Umbilical cord (tissue), 2 donors: Measurements from ENCODE around the gene MAL. TPM values are rescaled to one million over a fixed set of nuclear protein-coding genes. Genes with fewer than 3 reads are reported as not detected.

Experiments
- DNase-seq: peaks from one replicate; pipeline ENCODE4 v3.0.0-alpha.2; 2015; ENCODE audit warnings: low spot score
- total RNA-seq: library from RNA; depleted of rRNA; stranded (reverse); fragments of >200 nt; gene quantifications from one replicate; pipeline ENCODE4 v1.2.3, GENCODE V29; 2014; ENCODE audit warnings: low replicate concordance; ENCODE audit not compliant: insufficient read depth

Gene MAL
- total RNA-seq, 1 donor from 2014 or later, result 3.6 TPM

- no peak for DNase-seq
Measured at GRCh38 chr2:94996305-94997100, 29.0 kb upstream of the MAL start.

- no peak for DNase-seq
Measured at GRCh38 chr2:94997981-94998930, 27.3 kb upstream of the MAL start.

GRCh38 chr2:94999431-94999883 lies 26.1 kb upstream of the MAL start:
- DNase-seq, result no peak

- DNase-seq, result no peak
Measured at GRCh38 chr2:95001051-95001562, 24.4 kb upstream of the MAL start.

- DNase-seq, result no peak
Measured at GRCh38 chr2:95001701-95002100, 23.8 kb upstream of the MAL start.

- no peak for DNase-seq
Measured at GRCh38 chr2:95002498-95002897, 23.0 kb upstream of the MAL start.

GRCh38 chr2:95004287-95004686 lies 21.2 kb upstream of the MAL start:
- DNase-seq, result no peak

GRCh38 chr2:95004711-95005110 lies 20.8 kb upstream of the MAL start:
- no peak for DNase-seq

GRCh38 chr2:95005726-95006125 lies 19.8 kb upstream of the MAL start:
- DNase-seq, result no peak

GRCh38 chr2:95006588-95006987 lies 18.9 kb upstream of the MAL start:
- no peak for DNase-seq

GRCh38 chr2:95007031-95007609 lies 18.4 kb upstream of the MAL start:
- no peak for DNase-seq

GRCh38 chr2:95007822-95008221 lies 17.7 kb upstream of the MAL start:
- DNase-seq, result peak; percentile 23

- no peak for DNase-seq
Measured at GRCh38 chr2:95008306-95008705, 17.2 kb upstream of the MAL start.

- DNase-seq, result no peak
Measured at GRCh38 chr2:95008996-95009395, 16.5 kb upstream of the MAL start.

GRCh38 chr2:95009412-95009811 lies 16.1 kb upstream of the MAL start:
- DNase-seq, result no peak

- no peak for DNase-seq
Measured at GRCh38 chr2:95010126-95010525, 15.4 kb upstream of the MAL start.

GRCh38 chr2:95010718-95011117 lies 14.8 kb upstream of the MAL start:
- no peak for DNase-seq

GRCh38 chr2:95012881-95013550 lies 12.5 kb upstream of the MAL start:
- DNase-seq, result no peak

- no peak for DNase-seq
Measured at GRCh38 chr2:95013726-95014125, 11.8 kb upstream of the MAL start.

GRCh38 chr2:95014126-95014708 lies 11.3 kb upstream of the MAL start:
- DNase-seq, result no peak
